Raji (cell line): ENCODE results near the gene CTTNBP2.

ENCODE experiments used
- POLR2A ChIP-seq: IDR thresholded peaks from 2 replicates; pipeline ENCODE4 v1.6.1; 2011; ENCODE audit warnings: low read depth, low read length, control low read depth; ENCODE audit not compliant: insufficient read depth

CTTNBP2 gene

DNA sequence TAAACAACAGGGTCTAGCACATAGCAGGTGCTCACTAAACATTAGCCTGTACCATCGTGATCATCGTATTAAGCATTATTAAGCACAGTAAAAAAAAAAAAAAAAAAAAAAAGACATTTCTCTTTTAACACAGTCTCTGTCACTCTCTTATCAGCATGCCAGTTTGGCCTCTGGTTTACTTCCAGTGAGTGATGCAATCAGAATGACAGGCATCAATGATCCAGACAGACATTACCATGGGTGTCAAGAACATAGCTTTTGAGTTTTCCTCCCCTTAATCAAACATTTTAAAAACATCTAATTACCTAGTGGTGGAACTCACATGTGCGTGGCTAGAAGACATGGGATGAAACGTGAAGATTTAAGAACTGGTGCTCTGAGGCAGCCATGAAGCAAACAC is 115.8 kb downstream of the CTTNBP2 start:
- TF ChIP-seq POLR2A = no peak

DNA sequence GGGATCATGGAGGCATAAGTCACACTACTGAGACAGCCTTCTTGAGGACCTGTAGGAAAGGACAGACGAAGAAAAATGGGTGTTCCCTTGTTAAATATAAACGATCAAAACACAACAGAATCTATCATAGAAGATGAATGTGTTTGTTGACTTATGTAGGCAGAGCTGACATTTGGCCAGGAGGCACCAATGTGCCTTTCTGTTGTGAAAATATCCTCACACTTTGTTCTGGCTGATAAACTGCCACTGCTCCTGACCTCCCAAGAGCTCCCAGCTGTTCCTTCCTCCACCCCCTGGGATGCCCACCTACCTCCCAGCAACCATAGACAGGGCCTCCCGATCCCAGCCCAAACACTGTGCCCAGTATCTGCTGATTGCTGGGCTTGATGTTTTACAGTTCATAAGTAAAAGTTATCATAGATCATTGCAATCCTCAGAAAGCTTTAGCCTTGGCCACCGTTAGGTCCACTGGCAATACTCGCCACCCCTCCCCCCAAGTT is 116.6 kb downstream of the CTTNBP2 start:
- TF ChIP-seq POLR2A = no peak

DNA sequence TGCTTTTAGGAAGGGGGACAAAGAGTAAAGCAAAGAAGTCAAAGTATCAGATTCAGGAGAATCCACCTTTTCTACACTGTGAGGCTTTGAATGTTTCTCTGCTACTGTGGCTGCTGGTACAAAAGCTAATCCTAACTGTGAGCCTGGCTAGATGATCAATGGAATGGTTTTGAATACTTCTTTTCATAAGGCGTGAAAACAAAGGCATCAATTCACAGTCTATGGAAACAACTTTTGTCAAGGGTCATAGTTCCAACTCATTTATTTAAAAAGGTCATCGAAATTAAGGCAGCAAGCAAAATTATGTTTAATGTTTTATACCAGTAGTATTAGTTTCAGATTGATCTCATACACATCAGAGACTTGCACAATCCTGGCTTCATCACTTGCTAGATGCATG is 118.1 kb downstream of the CTTNBP2 start:
- TF ChIP-seq POLR2A = no peak

DNA sequence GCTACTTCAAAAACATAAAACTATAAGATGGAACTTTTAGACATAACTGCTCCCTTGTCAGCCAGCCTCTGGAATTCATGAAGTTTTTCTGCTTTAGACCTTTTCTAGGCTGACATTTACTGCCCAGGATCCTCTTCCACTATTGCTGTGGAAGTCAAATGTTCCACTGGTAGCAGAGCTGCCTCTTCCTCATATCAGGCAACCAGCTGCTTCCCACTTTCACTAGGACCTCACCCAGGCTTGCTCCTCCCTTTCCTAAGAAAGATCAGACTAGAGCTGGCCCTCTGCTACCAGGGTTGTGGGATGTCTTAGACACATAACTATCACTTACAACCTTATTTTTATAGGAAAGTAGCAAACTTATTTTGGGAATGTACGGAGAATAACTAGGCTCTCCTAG is 121.5 kb downstream of the CTTNBP2 start:
- TF ChIP-seq POLR2A = no peak

DNA sequence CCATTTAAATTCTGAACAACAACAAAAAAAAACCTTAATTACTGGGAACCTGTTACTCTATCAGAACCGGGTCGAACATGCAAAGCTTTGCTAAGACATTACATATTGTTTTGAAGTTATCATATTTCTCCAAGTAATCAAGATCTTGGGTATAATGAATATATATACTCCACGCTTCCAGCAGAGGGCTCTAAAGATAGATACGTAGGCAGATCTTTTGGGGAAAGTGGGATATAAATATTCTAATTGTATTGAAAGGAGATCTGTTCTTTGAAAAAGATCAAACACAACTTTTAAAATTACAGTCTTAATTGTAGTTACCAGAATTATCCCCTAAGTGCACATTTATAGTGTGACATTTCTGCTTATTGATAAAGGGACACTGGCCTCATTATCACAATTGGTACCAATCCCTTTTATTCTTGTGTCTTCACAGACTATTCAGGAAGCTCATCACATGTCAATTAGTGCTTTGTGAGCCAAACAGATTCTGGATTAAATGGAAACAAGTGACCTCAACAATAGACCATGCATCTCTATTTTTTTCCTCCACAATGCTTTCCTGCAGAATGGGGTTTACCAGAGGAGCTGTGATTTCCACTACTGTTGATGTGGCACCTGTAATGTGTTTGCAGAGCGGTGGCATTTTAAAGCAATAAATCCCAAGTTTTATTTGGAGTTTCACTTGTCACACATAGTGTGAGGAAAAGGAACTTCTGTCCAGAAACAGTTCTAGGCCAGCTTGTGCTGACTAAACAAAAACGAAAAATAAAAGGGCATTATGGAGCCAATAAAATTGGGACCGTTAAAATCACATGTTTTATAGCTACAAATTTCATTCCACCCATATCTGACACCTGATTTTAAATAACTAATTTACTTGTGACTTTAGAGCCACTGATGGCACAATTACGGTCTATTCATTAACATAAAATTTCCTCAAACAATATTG is 122.4 kb downstream of the CTTNBP2 start:
- TF ChIP-seq POLR2A = no peak

DNA sequence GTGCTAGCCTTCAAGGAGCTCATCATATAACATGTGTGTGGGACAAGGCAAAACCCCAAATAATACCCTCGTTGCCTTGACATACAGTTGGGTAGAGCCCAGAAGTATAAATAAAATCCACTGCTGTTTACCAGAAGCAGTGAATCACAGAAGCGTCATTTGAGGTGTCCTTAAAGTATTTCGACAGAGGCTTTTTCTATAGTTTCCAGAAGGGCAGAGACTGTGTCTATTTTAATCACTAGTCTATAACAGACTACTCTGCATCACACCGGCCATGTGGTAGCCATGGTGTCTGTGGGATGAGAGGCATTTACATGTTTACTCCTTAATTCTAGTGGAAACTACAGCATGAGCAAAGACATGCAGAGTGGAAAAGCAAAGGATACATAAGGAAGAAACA is 131.3 kb downstream of the CTTNBP2 start:
- TF ChIP-seq POLR2A = no peak

DNA sequence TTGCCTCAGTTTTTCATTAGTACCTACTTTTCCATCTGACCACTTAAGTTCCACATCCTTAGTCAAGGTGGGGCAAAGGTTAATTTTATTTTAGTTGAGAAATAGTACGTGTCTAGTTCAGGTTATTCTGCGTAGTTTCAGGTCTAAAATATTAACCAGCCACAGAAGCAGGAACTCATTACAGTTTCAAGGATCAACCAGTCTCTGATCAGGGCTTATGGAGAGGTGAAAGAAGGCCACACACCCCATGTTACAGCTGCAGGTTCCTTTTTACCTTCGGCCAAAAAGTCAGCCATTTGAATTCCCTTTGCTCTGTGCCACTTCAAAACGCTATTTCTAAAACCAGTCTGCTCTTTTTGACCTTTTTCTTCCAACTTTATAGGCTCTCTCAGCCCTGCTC is 134.2 kb downstream of the CTTNBP2 start:
- TF ChIP-seq POLR2A = no peak

DNA sequence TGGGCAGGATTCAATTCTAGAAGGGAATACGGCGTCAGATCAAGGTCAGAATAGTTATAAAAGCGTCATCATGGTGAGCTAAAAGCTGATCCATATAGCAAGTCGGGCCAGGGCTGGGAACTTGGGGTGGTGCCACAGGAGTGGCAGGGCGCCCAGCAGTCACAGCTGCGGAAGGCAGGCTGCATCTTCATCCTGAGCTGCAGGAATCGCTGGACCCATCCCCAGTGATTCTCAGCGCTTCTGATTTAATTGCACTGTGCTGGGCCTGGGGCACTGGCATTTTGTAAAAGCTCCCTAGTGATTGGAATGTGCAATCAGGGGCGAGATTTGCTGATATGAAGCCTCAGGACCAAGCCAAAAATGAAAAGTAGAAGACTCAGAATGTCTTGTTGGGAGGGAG is 135.3 kb downstream of the CTTNBP2 start:
- TF ChIP-seq POLR2A = no peak

DNA sequence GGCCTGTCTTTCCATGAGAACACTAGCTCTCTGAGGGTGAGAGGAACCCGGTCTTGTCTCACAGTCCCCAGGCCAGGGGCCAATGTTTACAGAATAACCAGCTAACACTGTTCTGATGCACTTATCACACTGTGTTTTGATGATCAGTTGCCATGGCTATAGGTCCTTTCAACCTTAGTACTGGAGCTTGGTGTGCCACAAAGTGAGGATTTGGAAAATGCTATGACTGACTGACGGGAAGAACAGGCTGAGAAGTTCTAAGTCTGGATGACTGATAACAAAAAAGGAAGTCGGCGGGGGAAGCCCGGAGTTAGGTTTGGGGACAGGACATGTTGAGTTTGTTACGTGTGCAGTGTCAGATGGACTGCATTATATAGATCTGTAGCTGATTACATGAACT is 141.8 kb downstream of the CTTNBP2 start:
- no peak for TF ChIP-seq POLR2A

DNA sequence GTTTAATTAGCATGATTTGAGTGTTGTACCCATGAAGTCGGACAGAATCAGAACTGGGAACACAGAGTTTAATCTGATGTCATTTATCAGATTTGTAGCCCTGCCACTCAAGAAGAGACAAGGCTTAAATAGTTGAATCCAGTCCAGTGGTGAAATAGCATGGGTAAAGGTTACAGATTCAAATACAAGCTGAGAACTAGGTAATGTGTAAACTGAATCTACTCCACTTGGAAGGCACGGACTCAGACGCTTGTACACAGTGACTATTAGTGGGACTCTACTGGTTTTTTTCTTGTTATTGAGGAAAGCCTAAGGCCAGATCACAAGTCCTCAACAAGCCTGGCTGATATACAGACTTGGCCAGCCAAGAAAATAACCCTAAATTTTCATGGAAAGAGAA is 142.9 kb downstream of the CTTNBP2 start:
- no peak for TF ChIP-seq POLR2A

DNA sequence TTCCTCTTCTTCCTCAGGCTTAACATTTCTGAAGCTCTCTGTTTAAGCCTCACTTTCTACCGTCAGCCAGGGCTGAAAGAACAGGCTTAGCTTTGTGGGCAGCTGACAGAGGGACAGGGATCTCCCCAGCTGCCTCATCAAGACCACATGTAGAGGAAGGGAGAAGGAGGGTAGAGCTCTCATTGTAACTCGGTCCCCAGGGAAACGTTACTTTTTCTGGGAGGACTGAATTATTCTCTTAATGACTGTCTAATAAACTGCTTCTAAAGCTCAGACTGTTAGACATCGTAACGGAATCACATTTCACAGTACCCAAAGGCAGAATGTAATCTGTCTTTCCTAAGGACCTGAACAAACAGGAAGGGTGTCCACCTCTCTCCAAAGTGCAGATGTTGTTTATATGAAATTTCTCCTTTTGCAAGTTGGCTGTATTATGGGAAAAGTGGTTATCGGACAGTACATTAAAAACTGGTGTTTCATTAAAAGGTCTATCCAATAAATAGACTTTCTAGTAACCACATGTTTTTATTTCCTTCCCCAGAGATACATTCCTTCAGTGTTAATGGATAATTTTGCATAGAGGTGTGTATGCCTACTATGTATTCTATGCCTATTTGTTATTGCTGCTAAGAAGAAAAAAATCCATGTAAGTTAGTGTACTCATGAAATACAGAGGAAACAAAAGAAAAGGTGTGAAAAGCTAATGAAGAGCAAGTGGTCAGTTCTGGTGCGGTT is 144.2 kb downstream of the CTTNBP2 start:
- no peak for TF ChIP-seq POLR2A

DNA sequence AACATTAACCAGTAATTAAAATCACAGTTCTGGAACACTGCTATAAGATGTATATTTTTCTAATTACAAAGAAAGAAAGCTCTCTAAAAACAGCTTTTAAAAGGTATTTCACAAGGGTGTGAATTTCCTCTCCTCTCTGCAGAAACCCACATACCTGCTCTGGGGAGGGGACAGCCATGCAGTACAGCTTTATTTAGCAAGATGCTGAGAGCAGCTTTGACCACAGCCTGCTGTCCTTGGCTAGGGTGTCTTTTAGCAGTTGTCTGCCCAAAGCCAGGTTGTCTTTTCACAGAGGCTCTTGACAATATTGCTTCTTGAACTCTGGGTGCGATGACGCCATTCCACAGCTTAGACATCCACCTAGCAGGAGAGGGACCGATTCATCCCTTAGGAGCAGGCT is 148.3 kb downstream of the CTTNBP2 start:
- no peak for TF ChIP-seq POLR2A

DNA sequence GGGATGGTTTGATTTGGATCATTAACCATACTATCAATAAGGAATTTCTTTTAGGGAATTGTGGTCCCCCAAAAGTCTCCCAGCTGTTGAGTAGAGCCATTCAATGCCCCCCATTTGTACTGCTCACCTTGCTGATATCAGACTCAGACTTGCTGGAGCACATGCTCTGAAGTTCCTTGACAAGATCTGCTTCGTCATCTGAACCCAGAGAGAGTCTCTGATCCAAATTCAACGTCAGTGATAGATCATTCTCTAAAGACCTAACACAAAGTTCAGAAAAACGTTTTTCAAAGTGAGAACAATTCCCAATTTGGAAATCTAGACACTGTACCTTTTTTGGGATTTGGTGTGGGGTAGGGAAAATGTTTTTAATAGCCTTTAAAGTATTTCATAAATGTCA is 153.9 kb downstream of the CTTNBP2 start:
- no peak for TF ChIP-seq POLR2A

DNA sequence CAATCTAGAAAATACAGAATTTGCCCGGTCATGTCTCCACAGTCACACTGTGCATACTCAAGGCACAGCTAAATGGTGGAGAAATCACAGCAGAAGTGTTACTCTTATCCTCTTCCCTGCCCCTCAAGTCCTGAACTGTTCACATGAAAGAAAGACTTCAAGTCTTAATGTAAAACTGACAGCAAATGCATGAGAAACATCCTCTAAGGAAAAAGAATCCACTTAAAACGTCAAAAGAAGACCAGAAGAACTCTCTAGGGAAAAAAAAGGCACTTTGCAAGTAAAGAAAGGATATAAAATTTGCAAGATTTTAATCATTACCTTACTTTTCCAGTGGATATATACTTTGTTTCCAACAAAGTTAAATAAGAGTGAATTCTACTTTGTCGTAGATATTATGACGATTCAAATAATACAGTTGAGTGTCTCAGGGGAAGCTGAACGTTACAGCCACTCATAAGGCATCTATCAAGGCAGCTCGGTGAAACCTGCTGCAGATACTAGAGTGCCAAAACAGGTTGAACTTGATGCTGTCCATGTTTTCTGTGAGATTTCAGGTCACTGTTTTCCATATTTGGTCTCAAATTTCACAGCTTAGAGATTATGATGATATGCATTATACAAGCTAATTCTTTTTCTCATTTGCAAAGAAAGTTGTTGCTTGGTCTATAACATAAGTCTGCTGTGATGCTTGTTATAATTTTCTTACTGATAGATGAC is 155.0 kb downstream of the CTTNBP2 start:
- TF ChIP-seq POLR2A = no peak

DNA sequence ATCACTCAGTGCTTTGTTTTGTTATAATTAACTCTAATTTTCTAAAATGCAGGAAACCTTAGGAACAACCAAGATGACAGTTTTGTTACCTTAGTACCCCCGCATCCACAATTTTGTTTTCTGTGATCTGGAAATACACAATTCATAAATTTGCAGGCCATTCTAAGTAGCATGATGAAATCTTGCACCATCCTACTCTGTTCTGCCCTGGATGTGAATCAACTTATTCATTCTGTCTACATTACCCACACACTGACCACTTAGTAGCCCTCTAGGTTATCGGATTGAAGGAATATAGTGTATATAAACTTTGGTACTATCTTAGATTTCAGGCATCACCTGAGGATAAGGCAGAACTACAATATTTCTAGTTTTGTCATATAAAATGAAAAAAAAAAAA is 155.9 kb downstream of the CTTNBP2 start:
- TF ChIP-seq POLR2A = no peak
